Stomach (tissue), 9 donors: Measurements from ENCODE around the gene KCNN4. TPM values are rescaled to one million over a fixed set of nuclear protein-coding genes. Genes with fewer than 3 reads are reported as not detected.
A peak's percentile ranks its signal among the peaks of the same experiment; 100 is the strongest.

Experiments
- DNase-seq, 2 donors: peaks; one replicate each; pipeline versions ENCODE4 v3.0.0 to v3.0.0-alpha.2; 2013 to 2019
- H3K27ac ChIP-seq, 5 donors: fragments of 200-600 bp in 4 of 5; sonication (generic) in 4 of 5; one replicate each; pipeline ENCODE4 v1.5.1; 2013 to 2019; ENCODE audit warnings: mild to moderate bottlenecking in 1 of 5, moderate library complexity in 1 of 5
- H3K27me3 ChIP-seq, 3 donors: fragments of 200-600 bp; sonication (generic); one replicate each; pipeline ENCODE4 v1.5.1; 2017 to 2019; ENCODE audit warnings: mixed run types in 1 of 3
- H3K36me3 ChIP-seq, 4 donors: fragments of 200-600 bp; sonication (generic); 1 replicate in 3 of 4; 2 replicates in 1 of 4; pipeline ENCODE4 v1.5.1; 2016 to 2019
- H3K4me1 ChIP-seq, 4 donors: fragments of 200-600 bp; sonication (generic); one replicate each; pipeline ENCODE4 v1.5.1; 2016 to 2019
- H3K4me3 ChIP-seq, 4 donors: fragments of 200-600 bp; sonication (generic) in 3 of 4; one replicate each; pipeline ENCODE4 v1.5.1; 2016 to 2019; ENCODE audit warnings: mild to moderate bottlenecking in 1 of 4
- H3K9me3 ChIP-seq, 4 donors: fragments of 200-600 bp; sonication (generic); one replicate each; pipeline ENCODE4 v1.5.1; 2016 to 2019
- EP300 ChIP-seq: sonication (generic); formaldehyde crosslinking; IDR thresholded peaks from one replicate; pipeline ENCODE4 v1.6.1; 2017; ENCODE audit warnings: antibody characterized with exemption
- POLR2A ChIP-seq, 4 donors: fragments of 450-650 bp; IDR thresholded peaks; one replicate each; pipeline ENCODE4 v1.6.1; 2016; ENCODE audit warnings: antibody characterized with exemption in 4 of 4, control low read depth in 2 of 4, mild to moderate bottlenecking in 1 of 4, moderate library complexity in 1 of 4
- POLR2AphosphoS5 ChIP-seq, 3 donors: sonication (generic); formaldehyde crosslinking; IDR thresholded peaks; one replicate each; pipeline ENCODE4 v1.6.1; 2016; ENCODE audit warnings: antibody characterized with exemption in 3 of 3
- WGBS, 5 donors: extraction: QIAGEN DNeasy Blood & Tissue Kit in 3 of 5; methylation state at CpG; one replicate each; pipeline versions ENCODE4 v1.1.5 to v1.1.7; 2013 to 2018; 5-methylcytosine and 5-hydroxymethylcytosine counted together
- intact Hi-C: fragments of 100-400 bp; cut with DNase I; formaldehyde crosslinking; loops from one replicate; pipeline ENCODE4 v1.15.1; 2023; ENCODE audit warnings: low total_unique reads
- polyA plus RNA-seq, 3 donors: library from polyadenylated mRNA; stranded (reverse); fragments of 200-250 nt; gene quantifications; one replicate each; pipeline ENCODE4 v1.2.3, GENCODE V29; 2013
- total RNA-seq, 5 donors: library from RNA; depleted of rRNA; stranded (reverse); fragments of >200 nt; gene quantifications; one replicate each; pipeline versions ENCODE4 v1.1.0 to v1.2.3, GENCODE V29; 2014 to 2016
- TF ChIP-seq, protein P1 (sequence below), 7 experiments: fragments of 450-650 bp in 4 of 7; fragments of 200-600 bp in 3 of 7; sonication (generic) in 3 of 7; IDR thresholded peaks; one replicate each; pipeline ENCODE4 v1.5.1; 2016 to 2019; ENCODE audit warnings: antibody characterized with exemption in 7 of 7, control low read depth in 2 of 7, mild to moderate bottlenecking in 1 of 7
- donor health status: healthy with polysubstance abuse.
- donor health status: Bipolar disorder and iron deficiency.
- donor health status: healthy.

Gene KCNN4
- total and polyA plus RNA-seq, 8 donors = 3.1 to 222 (median 17.4) TPM

DNA sequence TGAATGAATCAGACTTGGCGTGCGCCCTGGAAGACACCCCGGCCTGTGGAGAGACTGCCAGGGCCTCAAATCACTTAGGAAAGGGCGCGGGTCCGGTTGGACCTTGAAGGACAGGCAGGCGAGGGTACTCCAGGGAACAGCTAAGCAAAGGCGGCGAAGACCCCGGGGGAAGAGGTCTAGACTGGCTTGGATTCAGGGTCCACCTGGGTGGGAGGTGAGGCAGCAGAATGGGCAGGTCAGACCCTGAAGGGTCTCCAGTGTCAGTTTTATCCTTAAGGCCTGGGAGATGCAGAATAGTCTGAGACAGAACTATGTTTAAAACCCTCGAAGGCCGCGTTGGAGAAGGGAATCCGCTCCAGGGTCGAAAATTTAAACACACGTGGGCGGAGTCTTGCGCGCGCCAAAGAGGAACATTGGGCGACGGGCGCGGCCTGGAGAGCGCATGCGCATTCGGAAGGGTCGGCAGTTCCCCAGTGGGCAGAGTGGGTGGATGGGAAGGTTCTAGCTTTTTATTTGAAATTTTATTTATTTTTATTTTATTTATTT lies 25.4 kb downstream of the KCNN4 start:
- 0 to 1% (median 1%) methylated on average over 27 to 28 of the region's 28 CpGs for WGBS, 5 donors
- Histone ChIP-seq H3K27ac (peak overlapping the region; percentile 96 to 99 (median 99)), H3K36me3 (peaks cover 5 to 17% (median 15%) of the 10 kb centered on the region in 4 donors), H3K9me3 (no peaks in the 10 kb centered on the region), H3K4me3 (peak overlapping the region; percentile 53 to 74 (median 66)), H3K27me3 (no peaks in the 10 kb centered on the region), H3K4me1 (peaks cover 26 to 56% (median 37%) of the 10 kb centered on the region in 4 donors)
- peak; percentile 86 to 94 for DNase-seq
- TF ChIP-seq POLR2AphosphoS5 (IDR thresholded peaks at IDR 0.05) = peak in 2 of 3 donors; percentile 4 to 30
- TF ChIP-seq, protein P1, sequence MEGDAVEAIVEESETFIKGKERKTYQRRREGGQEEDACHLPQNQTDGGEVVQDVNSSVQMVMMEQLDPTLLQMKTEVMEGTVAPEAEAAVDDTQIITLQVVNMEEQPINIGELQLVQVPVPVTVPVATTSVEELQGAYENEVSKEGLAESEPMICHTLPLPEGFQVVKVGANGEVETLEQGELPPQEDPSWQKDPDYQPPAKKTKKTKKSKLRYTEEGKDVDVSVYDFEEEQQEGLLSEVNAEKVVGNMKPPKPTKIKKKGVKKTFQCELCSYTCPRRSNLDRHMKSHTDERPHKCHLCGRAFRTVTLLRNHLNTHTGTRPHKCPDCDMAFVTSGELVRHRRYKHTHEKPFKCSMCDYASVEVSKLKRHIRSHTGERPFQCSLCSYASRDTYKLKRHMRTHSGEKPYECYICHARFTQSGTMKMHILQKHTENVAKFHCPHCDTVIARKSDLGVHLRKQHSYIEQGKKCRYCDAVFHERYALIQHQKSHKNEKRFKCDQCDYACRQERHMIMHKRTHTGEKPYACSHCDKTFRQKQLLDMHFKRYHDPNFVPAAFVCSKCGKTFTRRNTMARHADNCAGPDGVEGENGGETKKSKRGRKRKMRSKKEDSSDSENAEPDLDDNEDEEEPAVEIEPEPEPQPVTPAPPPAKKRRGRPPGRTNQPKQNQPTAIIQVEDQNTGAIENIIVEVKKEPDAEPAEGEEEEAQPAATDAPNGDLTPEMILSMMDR (IDR thresholded peaks at IDR 0.05) = no peak
- intact Hi-C loops = no loop called here

DNA sequence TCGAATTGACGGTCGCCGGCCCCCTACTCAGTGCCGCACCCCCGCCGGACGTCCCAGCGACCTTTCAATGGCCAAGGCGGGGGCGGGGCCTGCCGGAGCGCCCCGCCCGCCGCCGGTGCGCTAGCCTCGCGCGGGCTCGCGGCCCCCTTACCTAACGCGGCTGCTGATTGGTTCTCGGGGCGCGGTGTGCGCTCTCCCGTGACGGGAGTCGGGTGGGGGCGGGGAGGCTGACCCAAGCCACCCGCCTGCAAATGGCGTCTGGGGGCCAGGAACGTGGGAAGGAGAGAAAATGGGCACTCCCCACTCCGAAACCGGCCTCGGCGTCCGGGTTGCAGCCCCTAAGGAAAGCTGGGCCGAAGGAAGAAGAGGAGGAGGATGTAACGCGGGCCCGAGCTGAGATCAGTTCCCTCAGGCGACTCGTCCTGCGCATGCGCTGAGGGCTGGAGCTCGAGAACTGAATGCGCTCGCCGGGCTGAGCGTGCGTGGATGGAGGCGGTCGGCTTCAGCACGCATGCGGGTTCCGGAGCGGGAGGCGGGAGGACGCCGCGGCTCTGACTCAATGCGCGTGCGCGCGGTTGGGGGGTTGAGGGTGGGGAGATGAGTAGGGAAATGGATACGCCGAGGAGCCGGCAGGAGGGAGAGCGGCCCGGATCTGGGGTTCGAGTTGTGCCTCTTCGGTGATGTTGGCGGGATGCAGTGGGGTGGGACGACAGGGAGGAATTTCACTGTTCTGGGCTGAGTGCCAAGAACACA lies 26.1 kb downstream of the KCNN4 start, which contains the start of gene SMG9:
Gene SMG9, minus strand, starts transcription at position 460 of the 753 bp plus-strand sequence. CDS start 4,221 bp downstream, outside the sequence.
- intact Hi-C loops = no loop called here
- DNase-seq = peak; percentile 99
- no peaks in the 10 kb centered on the region for H3K9me3 ChIP-seq
- H3K36me3 ChIP-seq = peaks cover 11 to 23% (median 22%) of the 10 kb centered on the region in 4 donors
- peak within 1 kb of the TSS; percentile 53 to 74 (median 66) for H3K4me3 ChIP-seq
- peak within 1 kb of the TSS; percentile 96 to 99 (median 99) for H3K27ac ChIP-seq
- H3K27me3 ChIP-seq = no peaks in the 10 kb centered on the region
- TF ChIP-seq, protein P1 (IDR thresholded peaks at IDR 0.05) = no peak
- TF ChIP-seq POLR2AphosphoS5 (IDR thresholded peaks at IDR 0.05) = peak; percentile 73 to 95 (median 90)
- TF ChIP-seq POLR2A (IDR thresholded peaks at IDR 0.05) = peak in 2 of 4 donors; percentile 52 to 78
- WGBS, 5 donors = 0 to 1% (median 0%) methylated on average over 67 to 79 of the region's 79 CpGs
- H3K4me1 ChIP-seq = peaks cover 26 to 56% (median 37%) of the 10 kb centered on the region in 4 donors

DNA sequence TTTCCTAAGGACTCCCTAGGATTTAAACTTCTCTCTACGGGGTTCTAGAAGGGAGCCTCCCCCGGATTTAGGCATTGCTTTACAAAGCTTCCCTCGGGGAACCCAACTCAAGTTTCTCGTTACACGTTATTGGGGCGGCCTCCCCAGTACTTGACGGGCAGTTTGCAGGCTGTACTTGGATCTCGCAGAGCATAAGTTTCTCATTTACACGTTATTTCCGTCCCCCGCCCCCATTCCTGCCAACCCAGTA lies 26.6 kb downstream of the KCNN4 start:
- H3K4me3 ChIP-seq = peak overlapping the region; percentile 53 to 74 (median 66)
- no peak for TF ChIP-seq POLR2AphosphoS5 (IDR thresholded peaks at IDR 0.05)
- TF ChIP-seq POLR2A (IDR thresholded peaks at IDR 0.05) = no peak
- no peak for TF ChIP-seq EP300
- TF ChIP-seq, protein P1 (IDR thresholded peaks at IDR 0.05) = no peak
- no peaks in the 10 kb centered on the region for H3K27me3 ChIP-seq
- peaks cover 26 to 56% (median 37%) of the 10 kb centered on the region in 4 donors for H3K4me1 ChIP-seq
- DNase-seq = no peak
- 0 to 1% (median 1%) methylated on average over 11 of the region's 11 CpGs for WGBS, 5 donors
- H3K36me3 ChIP-seq = peaks cover 16 to 28% (median 27%) of the 10 kb centered on the region in 4 donors
- intact Hi-C loops = no loop called here
- no peaks in the 10 kb centered on the region for H3K9me3 ChIP-seq
- H3K27ac ChIP-seq = peak overlapping the region; percentile 96 to 99 (median 99)

DNA sequence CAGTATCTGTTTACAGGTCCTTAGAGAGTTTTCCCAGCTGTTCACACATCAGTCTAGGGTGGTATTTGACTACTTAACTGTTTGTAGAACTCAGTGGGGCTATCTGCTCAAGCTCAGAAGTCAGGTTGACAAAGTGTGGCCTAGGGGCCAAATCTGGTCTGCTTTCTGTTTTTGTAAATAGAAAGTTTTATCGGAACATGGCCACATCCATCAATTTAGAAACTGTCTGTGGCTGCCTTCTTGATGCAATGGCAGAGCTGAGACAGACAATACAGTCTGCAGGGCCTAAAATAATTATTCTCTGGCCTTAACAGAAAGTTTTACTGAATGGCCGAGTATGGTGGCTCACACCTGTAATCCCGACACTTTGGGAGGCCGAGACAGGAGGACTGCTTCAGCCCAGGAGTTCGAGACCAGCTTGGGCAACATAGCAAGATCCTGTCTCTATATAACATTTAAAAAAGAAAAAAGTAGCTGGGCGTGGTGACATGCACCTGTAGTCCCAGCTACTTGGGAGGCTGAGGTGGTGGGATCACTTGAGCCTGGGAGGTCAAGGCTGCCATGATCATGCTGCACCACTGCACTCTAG lies 28.4 kb downstream of the KCNN4 start:
- no peak for DNase-seq
- Histone ChIP-seq H3K9me3 (no peaks in the 10 kb centered on the region), H3K27me3 (no peaks in the 10 kb centered on the region), H3K4me1 (peaks cover 26 to 51% (median 37%) of the 10 kb centered on the region in 4 donors), H3K4me3 (no peak overlapping the region), H3K27ac (peak overlapping the region in 2 of 5 donors; percentile 99), H3K36me3 (peaks cover 31 to 46% (median 45%) of the 10 kb centered on the region in 4 donors)
- intact Hi-C loops = no loop called here
- WGBS, 5 donors = 84 to 91% (median 86%) methylated on average over 6 of the region's 6 CpGs
- TF ChIP-seq EP300 = no peak
- no peak for TF ChIP-seq POLR2AphosphoS5 (IDR thresholded peaks at IDR 0.05)
- TF ChIP-seq, protein P1 (IDR thresholded peaks at IDR 0.05) = no peak
- no peak for TF ChIP-seq POLR2A (IDR thresholded peaks at IDR 0.05)
